H9 (cell line): ENCODE results near the gene C3orf49. TPM values are rescaled to one million over a fixed set of nuclear protein-coding genes. Genes with fewer than 3 reads are reported as not detected.

Experiments used
- DNase-seq: peaks from one replicate; pipeline ENCODE4 v3.0.0-alpha.2; 2017
- H2AFZ ChIP-seq: one replicate; pipeline ENCODE4 v1.6.1; 2013; ENCODE audit warnings: mild to moderate bottlenecking, low read length, control low read depth, moderate library complexity
- H2AK5ac ChIP-seq: 2 replicates; pipeline ENCODE4 v1.6.1; 2013; ENCODE audit warnings: low read length, control low read depth, mixed read lengths; ENCODE audit not compliant: insufficient read length
- H2BK120ac ChIP-seq: one replicate; pipeline ENCODE4 v1.6.1; 2013; ENCODE audit warnings: low read depth, mild to moderate bottlenecking, low read length, control low read depth, inconsistent platforms; ENCODE audit not compliant: poor library complexity, severe bottlenecking
- H2BK12ac ChIP-seq: 2 replicates; pipeline ENCODE4 v1.6.1; 2013; ENCODE audit warnings: low read length, control low read depth, mixed read lengths, low read depth; ENCODE audit not compliant: insufficient read length
- H2BK15ac ChIP-seq: 2 replicates; pipeline ENCODE4 v1.6.1; 2013; ENCODE audit warnings: low read depth, low read length, control low read depth
- H2BK20ac ChIP-seq: one replicate; pipeline ENCODE4 v1.6.1; 2013; ENCODE audit warnings: low read depth, mild to moderate bottlenecking, low read length, control low read depth, inconsistent platforms; ENCODE audit not compliant: poor library complexity, severe bottlenecking
- H2BK5ac ChIP-seq: 2 replicates; pipeline ENCODE4 v1.6.1; 2013; ENCODE audit warnings: low read length, control low read depth, mixed read lengths; ENCODE audit not compliant: insufficient read length
- H3K14ac ChIP-seq: 2 replicates; pipeline ENCODE4 v1.6.1; 2013; ENCODE audit warnings: low read length, control low read depth; ENCODE audit not compliant: insufficient read depth
- H3K18ac ChIP-seq: 2 replicates; pipeline ENCODE4 v1.6.1; 2013; ENCODE audit warnings: low read depth, mild to moderate bottlenecking, mixed read lengths, low read length, control low read depth; ENCODE audit not compliant: insufficient read length
- H3K23ac ChIP-seq: 2 replicates; pipeline ENCODE4 v1.6.1; 2013; ENCODE audit warnings: low read length, control low read depth, mixed read lengths, low read depth; ENCODE audit not compliant: insufficient read length
- H3K23me2 ChIP-seq: 2 replicates; pipeline ENCODE4 v1.6.1; 2013; ENCODE audit warnings: low read depth, mild to moderate bottlenecking, mixed read lengths, low read length, control low read depth; ENCODE audit not compliant: insufficient read length, poor library complexity, severe bottlenecking
- H3K27ac ChIP-seq: 2 replicates; pipeline ENCODE4 v1.5.1; 2013; ENCODE audit warnings: low read length, control low read depth, mixed read lengths, low read depth; ENCODE audit not compliant: insufficient read length
- H3K27me3 ChIP-seq: 2 replicates; pipeline ENCODE4 v1.6.1; 2013; ENCODE audit warnings: low read length, control low read depth, inconsistent platforms; ENCODE audit not compliant: insufficient read depth
- H3K4ac ChIP-seq: 2 replicates; pipeline ENCODE4 v1.6.1; 2013; ENCODE audit warnings: low read depth, mild to moderate bottlenecking, control low read depth, inconsistent platforms, low read length, moderate library complexity
- H3K4me1 ChIP-seq: 2 replicates; pipeline ENCODE4 v1.6.1; 2013; ENCODE audit warnings: low read length, control low read depth, inconsistent platforms; ENCODE audit not compliant: insufficient read depth
- H3K4me2 ChIP-seq: 2 replicates; pipeline ENCODE4 v1.6.1; 2013; ENCODE audit warnings: low read length, control low read depth, mixed read lengths; ENCODE audit not compliant: insufficient read length, insufficient read depth
- H3K56ac ChIP-seq: 2 replicates; pipeline ENCODE4 v1.6.1; 2013; ENCODE audit warnings: low read depth, mild to moderate bottlenecking, mixed read lengths, low read length, control low read depth; ENCODE audit not compliant: insufficient read length
- H3K79me1 ChIP-seq: 2 replicates; pipeline ENCODE4 v1.6.1; 2013; ENCODE audit warnings: low read depth, mild to moderate bottlenecking, moderate library complexity, low read length, control low read depth, inconsistent platforms; ENCODE audit not compliant: insufficient read depth, poor library complexity, severe bottlenecking
- H3K79me2 ChIP-seq: 2 replicates; pipeline ENCODE4 v1.6.1; 2013; ENCODE audit warnings: low read length, control low read depth, inconsistent platforms; ENCODE audit not compliant: insufficient read depth
- H3K9ac ChIP-seq: 2 replicates; pipeline ENCODE4 v1.6.1; 2013; ENCODE audit warnings: low read length, control low read depth, mixed read lengths; ENCODE audit not compliant: insufficient read length; ENCODE audit errors: extremely low read depth
- H3K9me3 ChIP-seq: one replicate; pipeline ENCODE4 v1.6.1; 2013; ENCODE audit warnings: low read depth, low read length, inconsistent platforms; ENCODE audit not compliant: control insufficient read depth
- H3T11ph ChIP-seq: one replicate; pipeline ENCODE4 v1.6.1; 2013; ENCODE audit warnings: mild to moderate bottlenecking, low read length, control low read depth, inconsistent platforms
- H4K20me1 ChIP-seq: one replicate; pipeline ENCODE4 v1.6.1; 2013; ENCODE audit not compliant: control insufficient read depth, insufficient read length, insufficient read depth
- H4K5ac ChIP-seq: 2 replicates; pipeline ENCODE4 v1.6.1; 2013; ENCODE audit warnings: low read depth, mild to moderate bottlenecking, mixed read lengths, low read length, control low read depth; ENCODE audit not compliant: insufficient read length
- H4K8ac ChIP-seq: replicated peaks from 2 replicates; pipeline ENCODE4 v1.6.1; 2013; ENCODE audit warnings: low read length, control low read depth, mixed read lengths, low read depth; ENCODE audit not compliant: insufficient read length
- H4K91ac ChIP-seq: 2 replicates; pipeline ENCODE4 v1.6.1; 2013; ENCODE audit warnings: low read depth, mild to moderate bottlenecking, moderate library complexity, mixed read lengths, low read length, control low read depth; ENCODE audit not compliant: insufficient read length
- H3K27ac Mint-ChIP-seq, 3 experiments: 2 replicates in 2 of 3; 3 replicates in 1 of 3; pipeline ENCODE4 v1.8.0; 2020 to 2021; ENCODE audit warnings: mixed read lengths in 3 of 3, mild to moderate bottlenecking in 1 of 3, moderate library complexity in 1 of 3
- H3K27me3 Mint-ChIP-seq: 2 replicates; pipeline ENCODE4 v1.8.0; 2021; ENCODE audit warnings: low read depth, mild to moderate bottlenecking, moderate library complexity, mixed read lengths
- H3K36me3 Mint-ChIP-seq, 3 experiments: 2 replicates in 2 of 3; 3 replicates in 1 of 3; pipeline ENCODE4 v1.8.0; 2020 to 2021; ENCODE audit warnings: low read depth in 3 of 3, mixed read lengths in 3 of 3; ENCODE audit not compliant: insufficient read depth in 1 of 3
- H3K4me1 Mint-ChIP-seq, 2 experiments: 2 replicates each; pipeline ENCODE4 v1.8.0; 2020; ENCODE audit warnings: mixed read lengths in 2 of 2
- H3K4me3 Mint-ChIP-seq, 2 experiments: 2 replicates in 1 of 2; 3 replicates in 1 of 2; pipeline ENCODE4 v1.8.0; 2020 to 2021; ENCODE audit warnings: mild to moderate bottlenecking in 2 of 2, mixed read lengths in 2 of 2, moderate library complexity in 1 of 2
- H3K9me3 Mint-ChIP-seq, 2 experiments: 2 replicates in 1 of 2; 3 replicates in 1 of 2; pipeline ENCODE4 v1.8.0; 2020; ENCODE audit warnings: mild to moderate bottlenecking in 2 of 2, mixed read lengths in 2 of 2, moderate library complexity in 1 of 2
- WGBS: extraction: QIAGEN DNeasy Blood & Tissue Kit; methylation state at CpG from one replicate; pipeline ENCODE4 v1.1.7; 2013; ENCODE audit warnings: missing lambda C conversion rate, low lambda C conversion rate, mixed read lengths; ENCODE audit not compliant: insufficient read length; ENCODE audit errors: extremely low coverage; 5-methylcytosine and 5-hydroxymethylcytosine counted together
- total RNA-seq: library from RNA; stranded (reverse); gene quantifications from 2 replicates; pipeline ENCODE4 v1.2.1, GENCODE V29; 2021
- TF ChIP-seq, protein P1 (sequence below): fragments of 200-600 bp; sonication (generic); conservative IDR thresholded peaks from 3 replicates; pipeline ENCODE4 v1.8.0; 2021; ENCODE audit warnings: antibody characterized with exemption, mild to moderate bottlenecking

The C3orf49 gene
- total RNA-seq, 1 experiment from 2014 or later: not detected

DNA sequence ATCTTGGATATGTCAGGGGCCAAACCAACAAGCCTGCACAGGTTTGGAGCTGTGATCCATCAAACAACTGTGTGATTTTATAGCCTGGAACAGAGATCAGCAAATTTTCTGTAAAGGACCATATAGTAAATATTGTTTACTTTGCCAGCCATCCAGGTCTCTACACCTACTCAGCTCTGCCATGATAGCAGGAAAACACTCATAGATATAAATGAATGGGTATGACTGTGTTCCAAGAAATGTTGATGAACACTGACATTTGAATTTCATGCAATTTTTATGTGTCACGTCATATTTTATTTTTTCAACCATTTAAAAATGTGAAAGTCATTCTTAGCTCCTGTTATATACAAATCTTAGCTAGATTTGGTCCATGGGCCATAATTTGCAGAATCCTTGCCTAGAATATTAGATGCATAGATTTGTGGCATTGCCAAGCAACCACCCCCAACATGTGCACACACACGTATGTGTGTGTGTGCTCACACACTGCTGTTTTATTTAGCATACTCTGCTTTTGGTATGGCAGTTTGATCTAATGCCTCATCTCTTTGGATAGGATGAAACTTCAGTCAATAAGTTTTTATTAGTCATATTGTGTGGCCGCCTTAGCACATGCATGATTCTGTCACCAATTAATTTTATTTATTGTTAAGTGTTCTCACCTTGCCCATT lies 51.0 kb downstream of the C3orf49 start:
- no peak overlapping the region for H3K23ac ChIP-seq
- no peak overlapping the region for H3T11ph ChIP-seq
- H2AK5ac ChIP-seq: no peak overlapping the region
- H2BK15ac ChIP-seq: no peak overlapping the region
- H2BK20ac ChIP-seq: no peak overlapping the region
- peaks cover under 1% of the 10 kb centered on the region for H3K79me1 ChIP-seq
- no peaks in the 10 kb centered on the region for H4K20me1 ChIP-seq
- Mint-ChIP-seq H3K36me3 (peaks cover 0 to 19% (median 19%) of the 10 kb centered on the region in 3 experiments; a peak in 4 of 7 replicates), H3K4me3 (no peak overlapping the region), H3K4me1 (peaks cover 18 to 23% of the 10 kb centered on the region in 2 experiments), H3K27me3 (no peaks in the 10 kb centered on the region), H3K27ac (no peak overlapping the region), H3K9me3 (no peaks in the 10 kb centered on the region)
- H3K18ac ChIP-seq: no peak overlapping the region
- H4K5ac ChIP-seq: no peak overlapping the region
- H3K4me1 ChIP-seq: peaks cover 9% of the 10 kb centered on the region
- no peak overlapping the region for H3K56ac ChIP-seq
- no peak overlapping the region for H4K91ac ChIP-seq
- H3K27me3 ChIP-seq: no peaks in the 10 kb centered on the region
- no peak overlapping the region for H2AFZ ChIP-seq
- no peak overlapping the region for H3K9ac ChIP-seq
- TF ChIP-seq, protein P1, sequence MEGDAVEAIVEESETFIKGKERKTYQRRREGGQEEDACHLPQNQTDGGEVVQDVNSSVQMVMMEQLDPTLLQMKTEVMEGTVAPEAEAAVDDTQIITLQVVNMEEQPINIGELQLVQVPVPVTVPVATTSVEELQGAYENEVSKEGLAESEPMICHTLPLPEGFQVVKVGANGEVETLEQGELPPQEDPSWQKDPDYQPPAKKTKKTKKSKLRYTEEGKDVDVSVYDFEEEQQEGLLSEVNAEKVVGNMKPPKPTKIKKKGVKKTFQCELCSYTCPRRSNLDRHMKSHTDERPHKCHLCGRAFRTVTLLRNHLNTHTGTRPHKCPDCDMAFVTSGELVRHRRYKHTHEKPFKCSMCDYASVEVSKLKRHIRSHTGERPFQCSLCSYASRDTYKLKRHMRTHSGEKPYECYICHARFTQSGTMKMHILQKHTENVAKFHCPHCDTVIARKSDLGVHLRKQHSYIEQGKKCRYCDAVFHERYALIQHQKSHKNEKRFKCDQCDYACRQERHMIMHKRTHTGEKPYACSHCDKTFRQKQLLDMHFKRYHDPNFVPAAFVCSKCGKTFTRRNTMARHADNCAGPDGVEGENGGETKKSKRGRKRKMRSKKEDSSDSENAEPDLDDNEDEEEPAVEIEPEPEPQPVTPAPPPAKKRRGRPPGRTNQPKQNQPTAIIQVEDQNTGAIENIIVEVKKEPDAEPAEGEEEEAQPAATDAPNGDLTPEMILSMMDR: no peak
- WGBS: no CpG with 5 or more reads among the region's 3 CpGs
- H3K23me2 ChIP-seq: no peaks in the 10 kb centered on the region
- H2BK5ac ChIP-seq: no peak overlapping the region
- no peak overlapping the region for H3K27ac ChIP-seq
- no peak overlapping the region for H2BK120ac ChIP-seq
- no peak for DNase-seq
- no peak overlapping the region for H3K4me2 ChIP-seq
- H3K9me3 ChIP-seq: no peaks in the 10 kb centered on the region
- no peak overlapping the region for H3K14ac ChIP-seq
- H2BK12ac ChIP-seq: no peak overlapping the region
- peaks cover 2% of the 10 kb centered on the region; the same call in 1 of the 2 replicates for H3K79me2 ChIP-seq
- no peak overlapping the region for H4K8ac ChIP-seq
- no peak overlapping the region for H3K4ac ChIP-seq
